Activated naive CD8-positive, alpha-beta T cell treated with anti-CD3 and anti-CD28 coated beads for 36 hours (primary cell): ENCODE data around the gene CIART. TPM values are rescaled to one million over a fixed set of nuclear protein-coding genes. Genes with fewer than 3 reads are reported as not detected.
"Not testable (repeated sequence)": the region's sequence is repeated elsewhere in the genome, so short reads cannot be mapped to it uniquely, and the experiment has no call there.

Experiments
- DNase-seq: peaks from one replicate; pipeline ENCODE4 v3.0.0; 2021
- H3K27ac Mint-ChIP-seq: one replicate; pipeline ENCODE4 v1.8.0; 2022; ENCODE audit warnings: mild to moderate bottlenecking, moderate library complexity, mixed read lengths
- H3K27me3 Mint-ChIP-seq: one replicate; pipeline ENCODE4 v1.8.0; 2022; ENCODE audit warnings: mild to moderate bottlenecking, mixed read lengths
- H3K36me3 Mint-ChIP-seq: one replicate; pipeline ENCODE4 v1.8.0; 2021; ENCODE audit warnings: mild to moderate bottlenecking, mixed read lengths
- H3K4me1 Mint-ChIP-seq: one replicate; pipeline ENCODE4 v1.8.0; 2021; ENCODE audit warnings: mixed read lengths
- H3K4me3 Mint-ChIP-seq: one replicate; pipeline ENCODE4 v1.8.0; 2022; ENCODE audit warnings: mild to moderate bottlenecking, moderate library complexity, mixed read lengths
- H3K9me3 Mint-ChIP-seq: one replicate; pipeline ENCODE4 v1.8.0; 2022; ENCODE audit warnings: mixed read lengths
- total RNA-seq, 2 experiments: library from RNA; stranded (reverse); gene quantifications; one replicate each; pipeline ENCODE4 v1.2.3, GENCODE V29; 2021

Gene CIART, protein sequence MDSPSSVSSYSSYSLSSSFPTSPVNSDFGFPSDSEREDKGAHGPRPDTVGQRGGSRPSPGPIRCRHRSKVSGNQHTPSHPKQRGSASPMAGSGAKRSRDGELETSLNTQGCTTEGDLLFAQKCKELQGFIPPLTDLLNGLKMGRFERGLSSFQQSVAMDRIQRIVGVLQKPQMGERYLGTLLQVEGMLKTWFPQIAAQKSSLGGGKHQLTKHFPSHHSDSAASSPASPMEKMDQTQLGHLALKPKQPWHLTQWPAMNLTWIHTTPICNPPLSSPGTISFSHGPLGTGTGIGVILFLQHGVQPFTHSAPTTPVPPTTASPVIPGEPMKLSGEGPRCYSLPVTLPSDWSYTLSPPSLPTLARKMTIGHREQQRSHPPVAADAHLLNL
- 1 to 10 TPM; 4.9 to 5.2 TPM for total RNA-seq

DNA sequence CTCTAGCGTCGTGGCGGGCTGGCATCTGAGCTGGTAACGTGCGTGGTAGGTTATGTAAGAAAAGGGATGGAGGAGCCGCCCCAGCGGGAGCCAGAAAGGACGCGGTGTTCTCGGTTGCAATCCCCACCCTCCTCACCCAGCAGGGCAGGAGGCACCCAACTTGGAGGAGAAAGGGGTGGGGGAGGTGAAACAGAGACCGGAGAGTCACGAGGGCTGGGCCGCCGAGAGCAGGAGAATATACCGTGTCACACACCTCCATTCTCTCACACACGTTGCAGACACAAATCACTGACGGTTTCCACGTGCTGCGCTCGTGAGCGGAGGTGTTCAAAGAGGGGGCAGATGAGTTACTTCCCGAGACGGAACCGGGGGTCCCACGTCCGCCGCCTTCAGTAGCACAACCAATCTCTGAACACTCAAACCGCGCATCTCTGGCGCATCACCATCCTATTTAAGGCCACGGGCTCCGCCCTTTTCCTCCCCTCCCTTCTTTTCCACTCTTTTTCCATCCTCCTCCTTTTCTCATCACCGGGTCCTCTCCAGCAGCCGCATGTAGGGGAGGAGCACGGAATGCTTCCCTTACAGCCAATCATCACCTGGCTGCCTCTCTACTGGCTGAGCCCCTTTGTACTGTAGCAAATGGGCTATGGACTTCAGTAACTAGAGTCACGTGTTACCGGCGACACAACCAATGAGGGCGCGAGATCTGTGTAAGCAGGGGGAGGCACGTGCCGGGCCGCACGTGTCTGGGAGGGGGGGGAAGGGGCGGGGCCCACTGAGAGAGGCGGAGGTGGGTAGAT lies at the start of gene CIART:
Gene CIART (plus strand): TSS at position 797 of the 800 bp plus-strand sequence. CDS start 714 bp downstream, outside the sequence.
- H3K27me3 Mint-ChIP-seq, result peaks cover 4% of the 10 kb centered on the region
- peak; percentile 68 for DNase-seq
- H3K4me1 Mint-ChIP-seq, result peaks cover 27% of the 10 kb centered on the region
- H3K36me3 Mint-ChIP-seq, result peaks cover 7% of the 10 kb centered on the region
- H3K4me3 Mint-ChIP-seq, result peak within 1 kb of the TSS; percentile 71
- no peaks in the 10 kb centered on the region for H3K9me3 Mint-ChIP-seq
- peak within 1 kb of the TSS; percentile 44 for H3K27ac Mint-ChIP-seq

DNA sequence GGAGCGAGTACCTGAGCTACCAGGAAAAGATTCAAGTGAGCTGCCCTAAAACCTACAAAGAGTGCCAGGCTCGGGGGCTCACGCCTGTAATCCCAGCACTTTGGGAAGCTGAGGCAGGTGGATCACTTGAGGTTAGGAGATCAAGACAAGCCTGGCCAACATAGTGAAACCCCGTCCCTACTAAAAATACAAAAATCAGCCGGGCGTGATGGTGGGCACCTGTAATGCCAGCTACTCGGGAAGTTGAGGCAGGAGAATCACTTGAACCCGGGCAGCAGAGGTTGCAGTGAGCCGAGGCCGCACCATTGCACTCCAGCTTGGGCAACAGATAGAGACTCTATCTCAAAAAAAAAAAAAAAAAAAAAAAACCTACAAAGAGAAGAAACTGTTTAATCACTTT lies 49.4 kb upstream of the CIART start:
- H3K27ac Mint-ChIP-seq, H3K4me3 Mint-ChIP-seq, H3K9me3 Mint-ChIP-seq, H3K27me3 Mint-ChIP-seq, DNase-seq: not testable (repeated sequence)
- Mint-ChIP-seq H3K4me1 (peaks cover 15% of the 10 kb centered on the region), H3K36me3 (peaks cover 31% of the 10 kb centered on the region)

GRCh38 chr1:150233359-150234308 lies 48.7 kb upstream of the CIART start:
- peak; percentile 16 for DNase-seq
- H3K9me3 Mint-ChIP-seq, result no peaks in the 10 kb centered on the region
- peaks cover 15% of the 10 kb centered on the region for H3K4me1 Mint-ChIP-seq
- peaks cover 28% of the 10 kb centered on the region for H3K36me3 Mint-ChIP-seq
- H3K27me3 Mint-ChIP-seq, result peaks cover 9% of the 10 kb centered on the region
- H3K4me3 Mint-ChIP-seq, result no peak overlapping the region
- no peak overlapping the region for H3K27ac Mint-ChIP-seq

GRCh38 chr1:150234309-150234565 lies 48.1 kb upstream of the CIART start:
- peaks cover 25% of the 10 kb centered on the region for H3K36me3 Mint-ChIP-seq
- H3K4me1 Mint-ChIP-seq, result peaks cover 15% of the 10 kb centered on the region
- no peak for DNase-seq
- no peaks in the 10 kb centered on the region for H3K9me3 Mint-ChIP-seq
- H3K27ac Mint-ChIP-seq, result no peak overlapping the region
- H3K4me3 Mint-ChIP-seq, result no peak overlapping the region
- H3K27me3 Mint-ChIP-seq, result peaks cover 9% of the 10 kb centered on the region

GRCh38 chr1:150234566-150235293 lies 47.6 kb upstream of the CIART start:
- Mint-ChIP-seq H3K27me3 (peaks cover 9% of the 10 kb centered on the region), H3K9me3 (no peaks in the 10 kb centered on the region), H3K36me3 (peaks cover 25% of the 10 kb centered on the region), H3K27ac (no peak overlapping the region), H3K4me3 (no peak overlapping the region), H3K4me1 (peaks cover 16% of the 10 kb centered on the region)
- peak; percentile 96 for DNase-seq

DNA sequence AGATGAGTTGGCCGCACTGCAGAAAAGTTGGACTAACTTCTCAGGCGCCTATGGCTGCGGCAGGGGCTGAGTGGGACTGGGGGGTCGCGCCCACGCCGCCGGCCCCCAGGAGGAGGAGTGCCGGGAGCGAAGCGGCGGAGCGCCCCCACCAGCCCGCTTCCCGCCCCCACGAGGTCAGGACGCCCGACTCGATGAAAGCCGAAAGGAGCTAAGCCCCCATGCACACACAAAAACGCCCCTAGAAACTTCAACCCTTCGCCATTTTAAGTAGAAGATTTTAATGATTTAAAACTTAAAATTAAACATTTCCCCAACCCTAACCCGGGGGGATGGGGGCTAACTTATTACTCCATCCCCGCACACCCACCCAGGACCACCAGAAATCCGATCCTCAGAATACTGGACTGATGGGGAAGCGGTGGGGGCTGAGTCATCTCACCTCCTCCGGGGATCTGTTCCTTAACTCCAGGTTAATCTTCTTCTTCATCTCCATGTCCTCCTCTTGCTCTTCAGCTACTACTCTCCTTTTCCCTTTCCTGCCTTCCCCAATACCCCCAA lies 47.0 kb upstream of the CIART start:
- Mint-ChIP-seq H3K9me3 (no peaks in the 10 kb centered on the region), H3K4me3 (no peak overlapping the region), H3K36me3 (peaks cover 23% of the 10 kb centered on the region), H3K27ac (no peak overlapping the region), H3K27me3 (peaks cover 9% of the 10 kb centered on the region), H3K4me1 (peaks cover 16% of the 10 kb centered on the region)
- DNase-seq, result peak; percentile 52

- Mint-ChIP-seq H3K4me1 (peaks cover 16% of the 10 kb centered on the region), H3K27me3 (peaks cover 9% of the 10 kb centered on the region), H3K4me3 (no peak within 1 kb of the TSS), H3K9me3 (no peaks in the 10 kb centered on the region), H3K36me3 (peaks cover 17% of the 10 kb centered on the region), H3K27ac (no peak within 1 kb of the TSS)
- DNase-seq, result peak; percentile 91
These were observed 46.3 kb upstream of the CIART start, which contains the start of gene ANP32E for GRCh38 chr1:150235852-150236613. Gene ANP32E, minus strand, starts transcription at chr1:150236112. Its CDS starts 326 bp downstream, at chr1:150235786.

DNA sequence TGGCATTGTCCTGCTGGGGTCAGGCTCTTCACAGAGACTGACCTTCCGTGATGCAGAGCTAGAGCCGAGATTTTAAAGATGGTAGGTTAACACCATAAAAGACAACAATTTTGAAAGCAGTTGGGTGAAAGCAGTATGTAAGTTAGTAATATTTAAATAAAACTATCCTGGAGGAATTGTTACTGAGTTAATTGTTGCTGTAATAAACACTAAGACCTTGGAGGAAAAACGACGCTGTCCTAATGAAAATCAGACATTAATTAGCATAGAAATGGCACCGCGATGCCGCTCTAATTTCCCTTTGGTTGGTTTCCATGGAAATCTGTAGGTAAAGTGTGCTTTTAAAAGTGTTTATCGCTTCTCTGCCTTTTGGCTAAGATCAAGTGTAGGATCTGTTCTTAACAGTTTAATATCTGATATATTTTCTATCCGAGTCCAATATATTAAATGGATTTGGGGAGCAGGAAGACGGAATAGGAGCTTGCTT lies 45.7 kb upstream of the CIART start:
- H3K9me3 Mint-ChIP-seq, result no peaks in the 10 kb centered on the region
- H3K4me1 Mint-ChIP-seq, result peaks cover 16% of the 10 kb centered on the region
- H3K4me3 Mint-ChIP-seq, result no peak overlapping the region
- no peak for DNase-seq
- H3K27me3 Mint-ChIP-seq, result peaks cover 9% of the 10 kb centered on the region
- H3K27ac Mint-ChIP-seq, result no peak overlapping the region
- peaks cover 15% of the 10 kb centered on the region for H3K36me3 Mint-ChIP-seq

GRCh38 chr1:150237176-150237575 lies 45.2 kb upstream of the CIART start:
- DNase-seq, H3K4me3 Mint-ChIP-seq, H3K27me3 Mint-ChIP-seq: not testable (repeated sequence)

DNA sequence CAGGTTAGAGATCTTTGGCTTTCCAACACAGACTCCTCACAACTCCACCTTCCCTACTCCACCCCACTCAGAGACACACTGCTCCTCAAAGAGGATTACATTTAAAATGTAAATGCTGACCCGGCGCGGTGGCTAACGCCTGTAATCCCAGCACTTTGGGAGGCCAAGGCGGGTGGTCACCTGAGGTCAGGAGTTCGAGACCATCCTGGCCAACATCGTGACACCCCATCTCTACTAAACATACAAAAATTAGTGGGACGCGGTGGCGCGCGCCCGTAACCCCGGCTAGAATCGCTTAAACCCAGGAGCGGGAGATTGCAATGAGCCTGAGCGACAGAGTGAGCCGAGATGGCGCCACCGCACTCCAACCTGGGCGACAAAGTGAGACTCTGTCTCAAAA lies 44.6 kb upstream of the CIART start:
- H3K27me3 Mint-ChIP-seq, result peaks cover 9% of the 10 kb centered on the region
- peaks cover 16% of the 10 kb centered on the region for H3K4me1 Mint-ChIP-seq
- H3K27ac Mint-ChIP-seq, result no peak overlapping the region
- H3K4me3 Mint-ChIP-seq, result no peak overlapping the region
- DNase-seq, result no peak
- H3K36me3 Mint-ChIP-seq, result peaks cover 15% of the 10 kb centered on the region
- no peaks in the 10 kb centered on the region for H3K9me3 Mint-ChIP-seq

More at GRCh38 chr1:150237176-150237575, 45.2 kb upstream of the CIART start:
- peaks cover 15% of the 10 kb centered on the region for H3K36me3 Mint-ChIP-seq
- H3K27ac Mint-ChIP-seq, H3K9me3 Mint-ChIP-seq: not testable (repeated sequence)
- peaks cover 16% of the 10 kb centered on the region for H3K4me1 Mint-ChIP-seq

DNA sequence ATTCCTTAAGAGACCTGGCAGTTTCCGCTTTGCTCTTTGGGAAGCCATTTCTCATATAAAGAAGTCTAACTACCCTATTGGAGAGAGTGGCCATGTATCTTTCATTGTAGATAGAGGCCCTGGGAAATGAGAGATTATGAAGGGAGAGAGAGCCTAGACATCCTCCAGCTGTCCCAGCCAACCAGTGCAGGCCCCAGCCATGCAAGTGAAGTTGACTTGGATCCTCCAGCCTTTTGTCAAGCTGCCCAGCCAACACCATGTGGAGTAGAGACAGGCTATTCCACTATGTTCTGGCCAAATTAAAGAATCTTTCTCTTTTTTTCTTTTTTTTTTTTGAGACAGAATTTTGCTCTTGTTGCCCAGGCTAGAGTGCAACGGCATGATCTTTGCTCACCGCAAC lies 39.4 kb upstream of the CIART start:
- H3K27ac Mint-ChIP-seq, result no peak overlapping the region
- no peak overlapping the region for H3K4me3 Mint-ChIP-seq
- peaks cover 1% of the 10 kb centered on the region for H3K4me1 Mint-ChIP-seq
- H3K9me3 Mint-ChIP-seq, result no peaks in the 10 kb centered on the region
- no peak for DNase-seq
- H3K36me3 Mint-ChIP-seq, result no peaks in the 10 kb centered on the region
- H3K27me3 Mint-ChIP-seq, result no peaks in the 10 kb centered on the region

- no peak overlapping the region for H3K27ac Mint-ChIP-seq
- H3K4me1 Mint-ChIP-seq, result no peaks in the 10 kb centered on the region
- peaks cover 7% of the 10 kb centered on the region for H3K27me3 Mint-ChIP-seq
- no peak overlapping the region for H3K4me3 Mint-ChIP-seq
- H3K36me3 Mint-ChIP-seq, result no peaks in the 10 kb centered on the region
- DNase-seq, result no peak
- no peaks in the 10 kb centered on the region for H3K9me3 Mint-ChIP-seq
These were observed 32.4 kb upstream of the CIART start for GRCh38 chr1:150249936-150250335.

DNA sequence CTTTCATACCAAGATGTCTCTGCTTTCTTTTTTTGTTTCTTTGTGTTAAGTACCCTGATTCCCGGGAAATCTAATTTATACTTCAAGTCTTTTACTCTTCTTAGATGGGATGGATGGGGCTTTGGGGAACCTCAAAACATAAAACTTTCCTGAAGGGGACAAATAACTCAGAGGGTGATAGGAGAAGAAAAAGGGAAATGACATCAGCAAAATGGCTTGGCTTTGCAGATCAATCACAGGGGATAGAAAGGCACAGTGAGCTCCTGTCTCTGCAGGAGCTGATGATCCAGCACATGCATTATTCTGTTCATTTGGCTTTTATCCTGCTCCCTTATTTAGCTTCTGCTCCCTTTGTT lies 26.2 kb upstream of the CIART start:
- Mint-ChIP-seq H3K27me3 (peaks cover 41% of the 10 kb centered on the region), H3K9me3 (no peaks in the 10 kb centered on the region), H3K4me3 (peak overlapping the region; percentile 50), H3K27ac (no peak overlapping the region), H3K4me1 (peaks cover 12% of the 10 kb centered on the region), H3K36me3 (no peaks in the 10 kb centered on the region)
- no peak for DNase-seq
